ENCODE results near the gene GRHPR.
"Not testable (repeated sequence)": the region's sequence is repeated elsewhere in the genome, so short reads cannot be mapped to it uniquely, and the experiment has no call there.

The GRHPR gene

GRCh38 chr9:37424686-37425297 is 2.3 kb downstream of the GRHPR start:
- H3K27ac ChIP-seq = no peak overlapping the region
- H3K4me3 ChIP-seq = no peak overlapping the region
- H3K4me1 ChIP-seq = peaks cover 0 to 27% (median 25%) of the 10 kb centered on the region in 4 donors
- no peak for TF ChIP-seq CTCF (IDR thresholded peaks at IDR 0.05)
- H3K9me3 ChIP-seq = no peaks in the 10 kb centered on the region
- no peak for DNase-seq
- H3K27me3 ChIP-seq = no peaks in the 10 kb centered on the region
- peaks cover 13 to 44% (median 34%) of the 10 kb centered on the region in 3 donors for H3K36me3 ChIP-seq
- intact Hi-C loops (cut with DNase I; ENCODE audit: low total_unique reads) = loop anchor here (5.0 to 10.0 kb wide), 2 partner anchors 48 to 150 kb away; partner anchors contain the start of gene FBXO10

GRCh38 chr9:37425298-37425752 is 2.8 kb downstream of the GRHPR start:
- DNase-seq = no peak
- no peak overlapping the region for H3K27ac ChIP-seq
- no peak overlapping the region for H3K4me3 ChIP-seq
- no peaks in the 10 kb centered on the region for H3K27me3 ChIP-seq
- H3K9me3 ChIP-seq = no peaks in the 10 kb centered on the region
- no peak for TF ChIP-seq CTCF (IDR thresholded peaks at IDR 0.05)
- intact Hi-C loops (cut with DNase I; ENCODE audit: low total_unique reads) = loop anchor here (10.0 kb wide), 1 partner anchor 149 kb away; the partner anchor contains the start of gene FBXO10
- H3K36me3 ChIP-seq = peaks cover 13 to 50% (median 39%) of the 10 kb centered on the region in 3 donors
- peaks cover 0 to 27% (median 25%) of the 10 kb centered on the region in 4 donors for H3K4me1 ChIP-seq

DNA sequence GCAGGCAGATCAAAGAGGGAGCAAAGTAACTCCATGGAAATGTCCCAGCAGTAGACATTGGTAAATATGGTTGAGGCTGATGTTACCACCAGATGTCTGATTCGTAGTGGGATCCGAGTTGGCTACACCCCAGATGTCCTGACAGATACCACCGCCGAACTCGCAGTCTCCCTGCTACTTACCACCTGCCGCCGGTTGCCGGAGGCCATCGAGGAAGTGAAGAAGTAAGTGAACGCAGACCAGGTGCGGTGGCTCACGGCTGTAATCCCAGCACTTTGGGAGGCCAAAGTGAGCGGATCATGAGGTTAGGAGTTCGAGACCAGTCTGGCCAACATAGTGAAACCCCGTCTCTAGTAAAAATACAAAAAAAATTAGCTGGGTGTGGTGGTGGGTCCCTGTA is 3.9 kb downstream of the GRHPR start:
- not testable (repeated sequence) for H3K27ac ChIP-seq, H3K4me3 ChIP-seq, H3K9me3 ChIP-seq, H3K27me3 ChIP-seq, DNase-seq
- Histone ChIP-seq H3K4me1 (peaks cover 0 to 27% (median 25%) of the 10 kb centered on the region in 4 donors), H3K36me3 (peaks cover 13 to 57% (median 50%) of the 10 kb centered on the region in 3 donors)
- intact Hi-C loops (cut with DNase I; ENCODE audit: low total_unique reads) = loop anchor here (10.0 kb wide), 1 partner anchor 148 kb away; the partner anchor contains the start of gene FBXO10

- Histone ChIP-seq H3K27ac (no peak overlapping the region), H3K36me3 (peaks cover 13 to 61% (median 54%) of the 10 kb centered on the region in 3 donors), H3K4me3 (no peak overlapping the region), H3K4me1 (peaks cover 0 to 26% (median 25%) of the 10 kb centered on the region in 4 donors), H3K9me3 (no peaks in the 10 kb centered on the region), H3K27me3 (no peaks in the 10 kb centered on the region)
- DNase-seq = no peak
- TF ChIP-seq CTCF (IDR thresholded peaks at IDR 0.05) = no peak
- intact Hi-C loops (cut with DNase I; ENCODE audit: low total_unique reads) = loop anchor here (10.0 kb wide), 1 partner anchor 148 kb away; the partner anchor contains the start of gene FBXO10
Measured at GRCh38 chr9:37426846-37427245, 4.3 kb downstream of the GRHPR start.

GRCh38 chr9:37428345-37428744 is 5.8 kb downstream of the GRHPR start:
- H3K27ac ChIP-seq = no peak overlapping the region
- no peak overlapping the region for H3K4me3 ChIP-seq
- peaks cover 13 to 73% (median 67%) of the 10 kb centered on the region in 3 donors for H3K36me3 ChIP-seq
- H3K4me1 ChIP-seq = peaks cover 0 to 19% (median 18%) of the 10 kb centered on the region in 4 donors
- no peak for TF ChIP-seq CTCF (IDR thresholded peaks at IDR 0.05)
- H3K27me3 ChIP-seq = no peaks in the 10 kb centered on the region
- no peaks in the 10 kb centered on the region for H3K9me3 ChIP-seq
- no peak for DNase-seq
- intact Hi-C loops (cut with DNase I; ENCODE audit: low total_unique reads) = loop anchor here (10.0 kb wide), 1 partner anchor 146 kb away; the partner anchor contains the start of gene FBXO10

Data from tibial artery (tissue), 4 donors.